ENCODE data around the gene CMA1. TPM values are rescaled to one million over a fixed set of nuclear protein-coding genes. Genes with fewer than 3 reads are reported as not detected.

The CMA1 gene
- total RNA-seq, 1 experiment from 2014 or later: not detected

GRCh38 chr14:24463017-24463883 is 44.8 kb downstream of the CMA1 start:
- TF ChIP-seq CTCF (conservative IDR thresholded peaks at IDR 0.05): no peak
- no peak overlapping the region for H4K8ac ChIP-seq (replicated peaks; ENCODE audit: insufficient read length, low read depth, low read length)
- Mint-ChIP-seq H3K4me3 (no peak overlapping the region), H3K36me3 (ENCODE audit: insufficient read depth in 1 of 3, low read depth in 3 of 3) (no peaks in the 10 kb centered on the region; a peak in 1 of 7 replicates), H3K9me3 (no peaks in the 10 kb centered on the region), H3K27ac (no peak overlapping the region), H3K4me1 (no peaks in the 10 kb centered on the region), H3K27me3 (ENCODE audit: low read depth) (peaks cover 3% of the 10 kb centered on the region)
- no peaks in the 10 kb centered on the region for H3K4me1 ChIP-seq (ENCODE audit: insufficient read depth, low read length)
- no peak overlapping the region for H2AK5ac ChIP-seq (ENCODE audit: insufficient read length, low read length)
- no peak overlapping the region for H2BK15ac ChIP-seq (ENCODE audit: low read depth, low read length)
- H3K14ac ChIP-seq (ENCODE audit: insufficient read depth, low read length): no peak overlapping the region
- no peak overlapping the region for H3K56ac ChIP-seq (ENCODE audit: insufficient read length, low read depth, low read length)
- no peak overlapping the region for H2BK20ac ChIP-seq (ENCODE audit: low read depth, low read length, poor library complexity, severe bottlenecking)
- no peak overlapping the region for H3K4ac ChIP-seq (ENCODE audit: low read depth, low read length)
- H2BK120ac ChIP-seq (ENCODE audit: low read depth, low read length, poor library complexity, severe bottlenecking): no peak overlapping the region
- no peak overlapping the region for H2BK5ac ChIP-seq (ENCODE audit: insufficient read length, low read length)
- no peak overlapping the region for H3K4me2 ChIP-seq (ENCODE audit: insufficient read depth, insufficient read length, low read length)
- no peak overlapping the region for H4K91ac ChIP-seq (ENCODE audit: insufficient read length, low read depth, low read length)
- H3K18ac ChIP-seq (ENCODE audit: insufficient read length, low read depth, low read length): no peak overlapping the region
- no peaks in the 10 kb centered on the region for H3K23me2 ChIP-seq (ENCODE audit: insufficient read length, low read depth, low read length, poor library complexity, severe bottlenecking)
- no peak overlapping the region for H3K27ac ChIP-seq (ENCODE audit: insufficient read length, low read depth, low read length)
- DNase-seq: no peak
- no CpG with 5 or more reads among the region's 5 CpGs for WGBS (ENCODE audit: extremely low coverage, insufficient read length, low lambda C conversion rate)
- H2BK12ac ChIP-seq (ENCODE audit: insufficient read length, low read depth, low read length): no peak overlapping the region
- no peak overlapping the region for H3K23ac ChIP-seq (ENCODE audit: insufficient read length, low read depth, low read length)
- no peaks in the 10 kb centered on the region for H3K79me2 ChIP-seq (ENCODE audit: insufficient read depth, low read length)
- no peaks in the 10 kb centered on the region for H3K79me1 ChIP-seq (ENCODE audit: insufficient read depth, low read depth, low read length, poor library complexity, severe bottlenecking)
- no peak overlapping the region for H3K9ac ChIP-seq (ENCODE audit: extremely low read depth, insufficient read length, low read length)
- no peak overlapping the region for H4K5ac ChIP-seq (ENCODE audit: insufficient read length, low read depth, low read length)
- no peaks in the 10 kb centered on the region for H3K9me3 ChIP-seq (ENCODE audit: control insufficient read depth, low read depth, low read length)
- H2AFZ ChIP-seq (ENCODE audit: low read length): no peak overlapping the region
- H4K20me1 ChIP-seq (ENCODE audit: control insufficient read depth, insufficient read depth, insufficient read length): no peaks in the 10 kb centered on the region
- H3T11ph ChIP-seq (ENCODE audit: low read length): no peak overlapping the region
- H3K27me3 ChIP-seq (ENCODE audit: insufficient read depth, low read length): no peaks in the 10 kb centered on the region

Measured in H9 (cell line).